ENCODE results near the gene IL6ST.

- TF ChIP-seq CTCF (tag by site-specific recombination; IDR thresholded peaks at IDR 0.05) (no peak), ZNF274 (IDR thresholded peaks at IDR 0.05; ENCODE audit: low read length) (no peak), ZNF274 (tag by site-specific recombination; IDR thresholded peaks at IDR 0.05; ENCODE audit: borderline replicate concordance) (no peak), ZNF843 (tag by site-specific recombination; IDR thresholded peaks at IDR 0.05) (no peak), ZNF624 (tag by site-specific recombination; IDR thresholded peaks at IDR 0.05) (no peak), SP2 (tag by site-specific recombination; IDR thresholded peaks at IDR 0.05) (no peak), YY1 (tag by site-specific recombination; IDR thresholded peaks at IDR 0.05) (no peak), ZSCAN30 (tag by site-specific recombination; IDR thresholded peaks at IDR 0.05) (no peak), ZNF280C (tag by site-specific recombination; IDR thresholded peaks at IDR 0.05) (no peak)
Observed at GRCh38 chr5:56029457-56029856, 34.7 kb upstream of the IL6ST start.

Data from HEK293 (cell line).